Nephron progenitor cell (in vitro differentiated cells): Measurements from ENCODE around the gene GPR87.
A peak's percentile ranks its signal among the peaks of the same experiment; 100 is the strongest.

Experiments
- DNase-seq: peaks from one replicate; pipeline ENCODE4 v3.0.0; 2021
- H3K27ac Mint-ChIP-seq: 2 replicates; pipeline ENCODE4 v1.8.0; 2021; ENCODE audit warnings: mild to moderate bottlenecking, moderate library complexity, mixed read lengths
- H3K27me3 Mint-ChIP-seq: 2 replicates; pipeline ENCODE4 v1.8.0; 2021; ENCODE audit warnings: mild to moderate bottlenecking, low read depth, mixed read lengths; ENCODE audit not compliant: poor library complexity
- H3K36me3 Mint-ChIP-seq: 2 replicates; pipeline ENCODE4 v1.8.0; 2021; ENCODE audit warnings: low read depth, mixed read lengths
- H3K4me1 Mint-ChIP-seq: 2 replicates; pipeline ENCODE4 v1.8.0; 2021; ENCODE audit warnings: mixed read lengths
- H3K4me3 Mint-ChIP-seq: 2 replicates; pipeline ENCODE4 v1.8.0; 2021; ENCODE audit warnings: mild to moderate bottlenecking, moderate library complexity, mixed read lengths
- H3K9me3 Mint-ChIP-seq: 2 replicates; pipeline ENCODE4 v1.8.0; 2021; ENCODE audit warnings: mild to moderate bottlenecking, moderate library complexity, mixed read lengths
- TF ChIP-seq, protein P1 (sequence below): fragments of 200-600 bp; sonication (generic); IDR thresholded peaks from 2 replicates; pipeline ENCODE4 v1.5.0; 2021; ENCODE audit warnings: antibody characterized with exemption

Gene GPR87

DNA sequence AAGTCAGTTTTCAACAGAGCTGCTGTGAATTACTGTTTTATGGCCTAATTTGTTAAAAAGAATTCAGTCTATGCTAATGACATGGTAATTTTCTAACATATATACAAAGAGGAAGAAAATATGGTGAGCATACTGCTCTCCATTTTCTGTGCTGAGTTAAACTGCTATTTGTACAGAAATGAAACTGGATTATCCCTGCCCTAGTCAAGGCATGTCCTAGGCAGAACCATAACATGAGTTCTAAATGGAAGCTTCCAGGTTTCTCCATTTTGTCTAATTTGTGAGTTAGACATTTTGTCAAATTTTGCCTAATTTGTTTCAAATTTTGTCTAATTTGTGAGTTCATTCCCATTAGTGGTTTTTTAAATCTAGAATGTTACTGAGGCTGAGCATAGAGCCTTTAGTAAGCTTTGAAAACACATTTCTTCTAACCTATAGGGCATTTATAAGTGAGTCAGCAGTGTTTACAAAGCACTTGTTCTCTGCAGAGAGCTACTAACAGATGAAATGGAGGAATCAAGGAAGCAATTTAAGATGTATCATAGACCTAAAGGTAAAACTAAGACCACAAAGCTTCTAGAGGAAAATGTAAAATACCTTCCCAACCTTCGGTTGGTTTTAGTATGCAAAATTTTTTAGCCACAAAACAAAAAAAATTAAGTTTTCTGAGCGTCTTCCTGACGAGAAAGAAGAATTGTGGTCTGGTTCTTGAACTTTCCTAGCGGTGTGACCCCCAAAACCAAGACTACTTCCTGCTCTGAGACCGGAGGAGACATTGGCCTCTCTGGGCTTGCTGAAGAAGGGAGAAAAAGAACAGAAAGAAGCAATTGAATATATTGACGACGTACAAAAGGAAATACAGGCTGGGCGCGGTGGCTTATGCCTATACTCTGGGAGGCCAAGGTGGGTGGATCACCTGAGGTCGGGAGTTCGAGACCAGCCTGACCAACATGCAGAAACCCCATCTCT, 48.1 kb downstream of the GPR87 start:
- DNase-seq = no peak

DNA sequence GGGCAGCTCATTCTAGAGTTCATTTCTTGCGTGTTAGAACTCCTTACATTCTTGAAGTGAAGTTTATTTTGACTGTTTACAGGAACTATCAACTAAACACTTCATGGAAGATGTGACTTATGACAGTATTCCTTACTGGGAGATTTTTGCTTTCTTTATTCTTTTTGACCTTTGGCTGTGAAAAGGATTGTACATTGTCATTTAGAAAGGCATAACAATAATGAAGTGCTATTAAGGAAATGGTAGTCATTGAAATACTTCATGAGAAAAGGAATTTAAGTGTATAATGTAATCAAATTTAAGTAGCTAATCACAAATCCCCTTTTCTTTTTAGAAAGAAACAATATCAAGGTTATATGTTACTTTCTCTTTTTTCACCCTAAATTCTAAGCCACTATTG, 49.6 kb downstream of the GPR87 start:
- TF ChIP-seq, protein P1, sequence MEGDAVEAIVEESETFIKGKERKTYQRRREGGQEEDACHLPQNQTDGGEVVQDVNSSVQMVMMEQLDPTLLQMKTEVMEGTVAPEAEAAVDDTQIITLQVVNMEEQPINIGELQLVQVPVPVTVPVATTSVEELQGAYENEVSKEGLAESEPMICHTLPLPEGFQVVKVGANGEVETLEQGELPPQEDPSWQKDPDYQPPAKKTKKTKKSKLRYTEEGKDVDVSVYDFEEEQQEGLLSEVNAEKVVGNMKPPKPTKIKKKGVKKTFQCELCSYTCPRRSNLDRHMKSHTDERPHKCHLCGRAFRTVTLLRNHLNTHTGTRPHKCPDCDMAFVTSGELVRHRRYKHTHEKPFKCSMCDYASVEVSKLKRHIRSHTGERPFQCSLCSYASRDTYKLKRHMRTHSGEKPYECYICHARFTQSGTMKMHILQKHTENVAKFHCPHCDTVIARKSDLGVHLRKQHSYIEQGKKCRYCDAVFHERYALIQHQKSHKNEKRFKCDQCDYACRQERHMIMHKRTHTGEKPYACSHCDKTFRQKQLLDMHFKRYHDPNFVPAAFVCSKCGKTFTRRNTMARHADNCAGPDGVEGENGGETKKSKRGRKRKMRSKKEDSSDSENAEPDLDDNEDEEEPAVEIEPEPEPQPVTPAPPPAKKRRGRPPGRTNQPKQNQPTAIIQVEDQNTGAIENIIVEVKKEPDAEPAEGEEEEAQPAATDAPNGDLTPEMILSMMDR = no peak
- Mint-ChIP-seq H3K9me3 (no peaks in the 10 kb centered on the region), H3K27me3 (no peaks in the 10 kb centered on the region), H3K4me3 (no peak overlapping the region), H3K36me3 (peaks cover 11% of the 10 kb centered on the region), H3K4me1 (no peaks in the 10 kb centered on the region), H3K27ac (no peak overlapping the region)
- DNase-seq = no peak

More for the DNA sequence above, 48.1 kb downstream of the GPR87 start:
- Mint-ChIP-seq H3K27ac (no peak overlapping the region), H3K27me3 (no peaks in the 10 kb centered on the region), H3K9me3 (no peaks in the 10 kb centered on the region), H3K4me3 (no peak overlapping the region), H3K4me1 (no peaks in the 10 kb centered on the region), H3K36me3 (peaks cover 10% of the 10 kb centered on the region)
- TF ChIP-seq, protein P1 = no peak

DNA sequence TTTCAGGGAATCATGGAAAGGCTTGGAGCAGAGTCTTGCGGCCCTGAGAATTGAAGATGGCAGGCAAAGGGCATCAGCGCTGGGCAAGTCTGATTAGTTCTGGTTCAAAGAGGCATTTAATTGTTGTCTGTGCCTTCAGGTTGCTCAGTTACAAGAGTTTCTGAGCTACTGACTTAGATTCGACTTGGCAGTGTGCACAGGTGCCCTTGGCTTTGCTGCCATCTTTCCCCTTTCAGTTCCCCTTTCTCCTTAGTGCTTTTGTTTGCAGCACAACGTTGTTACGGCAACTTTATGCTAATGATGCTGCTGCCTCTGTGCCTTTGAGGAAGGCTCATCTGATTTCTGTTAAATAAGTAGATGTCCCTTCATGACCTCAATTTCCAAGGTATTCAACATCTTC, 50.8 kb downstream of the GPR87 start:
- H3K4me3 Mint-ChIP-seq = no peak overlapping the region
- no peaks in the 10 kb centered on the region for H3K27me3 Mint-ChIP-seq
- TF ChIP-seq, protein P1 = no peak
- no peak overlapping the region for H3K27ac Mint-ChIP-seq
- H3K4me1 Mint-ChIP-seq = no peaks in the 10 kb centered on the region
- H3K36me3 Mint-ChIP-seq = peaks cover 13% of the 10 kb centered on the region
- DNase-seq = no peak
- no peaks in the 10 kb centered on the region for H3K9me3 Mint-ChIP-seq

DNA sequence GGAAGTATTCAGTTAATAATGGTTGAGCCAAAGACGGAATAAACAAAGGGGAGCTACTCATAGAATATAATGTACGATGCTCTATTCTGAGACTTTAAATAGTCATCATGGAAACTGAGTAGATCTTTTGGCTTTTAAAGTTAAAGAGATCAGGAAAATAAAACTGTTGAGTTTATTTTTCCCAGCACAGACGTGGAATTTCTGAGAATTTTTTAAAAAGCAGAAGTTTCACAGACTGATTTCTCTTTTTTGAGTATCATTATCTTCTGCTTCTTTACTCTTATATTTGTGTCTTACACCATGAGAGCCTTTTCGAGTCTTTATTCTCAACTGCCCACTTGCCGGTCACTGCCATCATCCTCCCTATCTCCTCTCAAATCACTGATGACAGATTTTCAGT, 51.5 kb downstream of the GPR87 start:
- H3K9me3 Mint-ChIP-seq = no peaks in the 10 kb centered on the region
- H3K36me3 Mint-ChIP-seq = peaks cover 17% of the 10 kb centered on the region
- no peak for DNase-seq
- no peak overlapping the region for H3K4me3 Mint-ChIP-seq
- no peak overlapping the region for H3K27ac Mint-ChIP-seq
- TF ChIP-seq, protein P1 = no peak
- H3K27me3 Mint-ChIP-seq = no peaks in the 10 kb centered on the region
- H3K4me1 Mint-ChIP-seq = no peaks in the 10 kb centered on the region

DNA sequence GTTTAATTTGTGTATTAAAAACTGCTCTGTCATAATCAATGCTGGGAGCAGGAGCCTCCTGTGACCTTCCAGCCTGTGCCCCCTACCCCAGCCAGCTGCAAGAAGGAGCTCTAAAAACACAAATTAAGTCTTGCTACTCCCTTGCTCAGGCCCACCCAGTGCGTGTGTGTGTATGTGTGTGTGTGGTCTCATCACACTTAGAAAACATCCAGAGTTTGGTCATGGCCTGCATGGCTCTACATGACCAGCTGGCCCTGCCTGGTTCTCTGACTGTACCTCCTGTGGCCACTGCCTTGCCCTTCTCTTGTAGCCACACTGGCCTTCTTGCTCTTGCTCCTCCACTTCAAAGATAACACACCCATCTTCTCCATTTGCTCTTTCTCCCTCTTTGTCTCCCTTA, 52.0 kb downstream of the GPR87 start:
- TF ChIP-seq, protein P1 = no peak
- no peak for DNase-seq
- no peaks in the 10 kb centered on the region for H3K4me1 Mint-ChIP-seq
- H3K36me3 Mint-ChIP-seq = peaks cover 17% of the 10 kb centered on the region
- no peaks in the 10 kb centered on the region for H3K9me3 Mint-ChIP-seq
- H3K27me3 Mint-ChIP-seq = no peaks in the 10 kb centered on the region
- H3K4me3 Mint-ChIP-seq = no peak overlapping the region
- H3K27ac Mint-ChIP-seq = peak overlapping the region; percentile 1
